ENCODE data around the gene RNF111.
"Not testable (repeated sequence)": the region's sequence is repeated elsewhere in the genome, so short reads cannot be mapped to it uniquely, and the experiment has no call there.

The RNF111 gene

DNA sequence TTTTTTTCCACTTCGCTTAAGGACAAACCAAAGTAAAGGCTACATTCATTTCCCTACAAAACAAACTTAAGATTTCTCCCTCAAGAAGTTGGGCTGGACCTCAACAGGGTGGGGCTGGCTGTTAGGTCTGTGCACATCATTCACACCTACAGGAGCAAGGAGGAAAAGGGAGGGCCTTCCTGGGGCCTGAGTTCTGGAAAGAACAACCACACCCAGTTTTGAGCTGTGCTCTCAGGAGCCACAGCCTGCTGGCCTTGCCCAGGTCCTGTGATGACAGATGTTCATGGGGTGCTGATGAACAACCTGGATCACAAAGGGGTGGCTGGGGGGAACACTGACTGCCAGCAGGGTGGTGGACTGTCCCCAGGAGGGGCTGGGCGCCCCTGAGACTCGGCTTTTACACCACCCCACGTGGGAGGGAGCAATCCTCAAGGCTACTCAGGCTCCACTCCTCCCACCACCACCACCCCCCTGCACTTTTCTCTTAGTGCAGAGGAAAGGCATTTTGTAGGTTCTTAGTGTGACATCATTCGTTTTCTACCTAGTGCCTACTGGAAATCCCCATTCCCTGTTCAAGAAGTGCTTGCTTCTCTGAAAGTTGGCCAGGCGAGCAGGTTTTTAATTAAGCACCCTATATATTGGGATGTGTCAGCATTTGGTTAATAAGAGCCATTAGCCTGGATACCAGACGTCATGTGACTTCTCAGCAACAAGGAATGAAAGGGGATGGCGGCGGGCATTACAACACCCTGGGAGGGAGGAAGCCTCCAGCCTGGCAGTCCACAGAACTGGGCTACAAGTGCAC, 153.2 kb downstream of the RNF111 start:
- no peak for DNase-seq

- DNase-seq, result no peak
Measured at GRCh38 chr15:59143281-59143680, 155.8 kb downstream of the RNF111 start.

GRCh38 chr15:59144594-59144993, 157.1 kb downstream of the RNF111 start:
- not testable (repeated sequence) for DNase-seq
